K562 (cell line): Measurements from ENCODE around the gene SLC22A12.

Source experiments
- CTCF ChIP-seq, 3 experiments: IDR thresholded peaks in 2 of 3; conservative IDR thresholded peaks in 1 of 3; 2 replicates each; pipeline ENCODE4 v1.5.1; 2011 to 2012; ENCODE audit warnings: low read length in 3 of 3, mild to moderate bottlenecking in 3 of 3, control low read depth in 2 of 3, improper control_type of control experiment in 1 of 3, inconsistent platforms in 1 of 3, low read depth in 1 of 3, mixed read lengths in 1 of 3, moderate library complexity in 1 of 3; ENCODE audit not compliant: insufficient read depth in 2 of 3
- HOMEZ ChIP-seq: fragments of 250-450 bp; sonication (Bioruptor Pico); IDR thresholded peaks from 2 replicates; pipeline ENCODE4 v1.4.0; 2020; ENCODE audit warnings: mild to moderate bottlenecking, moderate library complexity
- MBD1 ChIP-seq: fragments of 250-450 bp; sonication (Bioruptor Pico); IDR thresholded peaks from 2 replicates; pipeline ENCODE4 v1.8.0; 2022; ENCODE audit warnings: inconsistent platforms
- MTA3 ChIP-seq: fragments of 450-650 bp; formaldehyde crosslinking; IDR thresholded peaks from 2 replicates; pipeline ENCODE4 v1.6.1; 2017; ENCODE audit warnings: mild to moderate bottlenecking, borderline replicate concordance
- POLR2A ChIP-seq: fragments of 450-650 bp; conservative IDR thresholded peaks from 2 replicates; pipeline ENCODE4 v1.6.1; 2016

- TF ChIP-seq MBD1 (CRISPR knock-in tag) (no peak), CTCF (IDR thresholded peaks at IDR 0.05 in 2 of 3, conservative IDR thresholded peaks at IDR 0.05 in 1 of 3; ENCODE audit: insufficient read depth in 2 of 3, low read depth in 1 of 3, low read length in 3 of 3) (no peak), MTA3 (no peak), POLR2A (no peak), HOMEZ (CRISPR knock-in tag) (no peak)
Observed at GRCh38 chr11:64627371-64627770, 36.4 kb downstream of the SLC22A12 start.
